Left kidney (tissue), 2 donors: Measurements from ENCODE around the gene TMEM129. TPM values are rescaled to one million over a fixed set of nuclear protein-coding genes. Genes with fewer than 3 reads are reported as not detected.

Source experiments
- DNase-seq: peaks from one replicate; pipeline ENCODE4 v3.0.0-alpha.2; 2013
- polyA plus RNA-seq: library from polyadenylated mRNA; unstranded; fragments of 120-200 nt; gene quantifications from one replicate; pipeline ENCODE4 v1.2.1, GENCODE V29; 2013; ENCODE audit not compliant: insufficient read length

The TMEM129 gene
- polyA plus RNA-seq, 1 donor = 34.7 TPM

- DNase-seq = no peak
Observed at GRCh38 chr4:1759170-1759817, 38.2 kb upstream of the TMEM129 start.

GRCh38 chr4:1758306-1759121 is 37.4 kb upstream of the TMEM129 start:
- DNase-seq = no peak

- DNase-seq = no peak
Observed at GRCh38 chr4:1757836-1758235, 36.7 kb upstream of the TMEM129 start.

- DNase-seq = no peak
Observed at GRCh38 chr4:1756893-1757779, 36.0 kb upstream of the TMEM129 start.

- DNase-seq = no peak
Observed at GRCh38 chr4:1756079-1756478, 35.0 kb upstream of the TMEM129 start.

GRCh38 chr4:1755297-1755696 is 34.2 kb upstream of the TMEM129 start:
- no peak for DNase-seq

GRCh38 chr4:1754336-1754735 is 33.2 kb upstream of the TMEM129 start:
- DNase-seq = no peak

GRCh38 chr4:1753697-1754311 is 32.7 kb upstream of the TMEM129 start:
- DNase-seq = no peak

- DNase-seq = no peak
Observed at GRCh38 chr4:1753294-1753696, 32.2 kb upstream of the TMEM129 start.

- no peak for DNase-seq
Observed at GRCh38 chr4:1752284-1753041, 31.3 kb upstream of the TMEM129 start.

- DNase-seq = no peak
Observed at GRCh38 chr4:1751919-1752283, 30.8 kb upstream of the TMEM129 start.

- DNase-seq = no peak
Observed at GRCh38 chr4:1751155-1751918, 30.2 kb upstream of the TMEM129 start.

- no peak for DNase-seq
Observed at GRCh38 chr4:1750381-1751154, 29.4 kb upstream of the TMEM129 start.

- DNase-seq = no peak
Observed at GRCh38 chr4:1749826-1750225, 28.7 kb upstream of the TMEM129 start.

GRCh38 chr4:1749370-1749769 is 28.2 kb upstream of the TMEM129 start:
- DNase-seq = no peak

- DNase-seq = no peak
Observed at GRCh38 chr4:1748465-1748995, 27.4 kb upstream of the TMEM129 start.

- DNase-seq = no peak
Observed at GRCh38 chr4:1747603-1747967, 26.5 kb upstream of the TMEM129 start.

- no peak for DNase-seq
Observed at GRCh38 chr4:1746919-1747602, 25.9 kb upstream of the TMEM129 start.

- DNase-seq = no peak
Observed at GRCh38 chr4:1746265-1746691, 25.2 kb upstream of the TMEM129 start.
